Stimulated activated CD8-positive, alpha-beta memory T cell treated with anti-CD3 and anti-CD28 coated beads, Interleukin-2, amount 100 ng/mL, for 48 hours (primary cell): ENCODE results near the gene NKAIN4.
"Not testable (repeated sequence)": the region's sequence is repeated elsewhere in the genome, so short reads cannot be mapped to it uniquely, and the experiment has no call there.

ENCODE experiments used
- DNase-seq, 2 donors: peaks; one replicate each; pipeline ENCODE4 v3.0.0-alpha.2; 2020; ENCODE audit warnings: low read depth in 2 of 2

Gene NKAIN4

GRCh38 chr20:63257629-63258028, 3.4 kb upstream of the NKAIN4 start:
- no peak for DNase-seq

- DNase-seq, result no peak
These were observed 2.7 kb upstream of the NKAIN4 start for GRCh38 chr20:63256954-63257353.

- no peak for DNase-seq
These were observed 1.9 kb upstream of the NKAIN4 start for GRCh38 chr20:63255931-63256704.

GRCh38 chr20:63254606-63255384, 532 bp upstream of the NKAIN4 start:
- no peak for DNase-seq

- no peak for DNase-seq
These were observed 628 bp downstream of the NKAIN4 start for GRCh38 chr20:63253438-63254231.

- no peak for DNase-seq
These were observed 1.2 kb downstream of the NKAIN4 start for GRCh38 chr20:63253065-63253437.

- DNase-seq, result no peak
These were observed 2.0 kb downstream of the NKAIN4 start for GRCh38 chr20:63252284-63252711.

GRCh38 chr20:63251350-63251749, 2.9 kb downstream of the NKAIN4 start:
- not testable (repeated sequence) for DNase-seq

- DNase-seq, result no peak
These were observed 4.4 kb downstream of the NKAIN4 start for GRCh38 chr20:63249891-63250290.

- no peak for DNase-seq
These were observed 5.2 kb downstream of the NKAIN4 start for GRCh38 chr20:63248835-63249591.

GRCh38 chr20:63247671-63248228, 6.5 kb downstream of the NKAIN4 start:
- no peak for DNase-seq

GRCh38 chr20:63246490-63247288, 7.6 kb downstream of the NKAIN4 start:
- no peak for DNase-seq

GRCh38 chr20:63244468-63244867, 9.8 kb downstream of the NKAIN4 start:
- DNase-seq, result no peak

- no peak for DNase-seq
These were observed 10.5 kb downstream of the NKAIN4 start for GRCh38 chr20:63243604-63244247.

- no peak for DNase-seq
These were observed 11.5 kb downstream of the NKAIN4 start for GRCh38 chr20:63242736-63243135.

- no peak for DNase-seq
These were observed 13.0 kb downstream of the NKAIN4 start for GRCh38 chr20:63241272-63241671.

- no peak for DNase-seq
These were observed 14.3 kb downstream of the NKAIN4 start for GRCh38 chr20:63240004-63240403.

GRCh38 chr20:63239431-63239830, 14.8 kb downstream of the NKAIN4 start:
- no peak for DNase-seq

GRCh38 chr20:63238514-63239125, 15.6 kb downstream of the NKAIN4 start:
- no peak for DNase-seq
